Subcutaneous preadipocyte (primary cell): ENCODE results near the gene MAS1L. TPM values are rescaled to one million over a fixed set of nuclear protein-coding genes. Genes with fewer than 3 reads are reported as not detected.

Source experiments
- total RNA-seq: library from RNA; depleted of rRNA; stranded (reverse); fragments of >200 nt; gene quantifications from 2 replicates; pipeline ENCODE4 v1.2.3, GENCODE V29; 2012

The MAS1L gene
- total RNA-seq: not detected in 2 replicates

GRCh38 chr6:29487660-29488059 is at the start of gene MAS1L:
TSS of gene MAS1L (minus strand) at chr6:29487956. CDS start at chr6:29487902, 54 bp downstream.

GRCh38 chr6:29456971-29457370 is 30.8 kb downstream of the MAS1L start, which contains the start of the genes OR11A1 and OR2H1:
TSS of gene OR11A1 (minus strand) at chr6:29457071. CDS start at chr6:29427641, 29,430 bp downstream.
TSS of gene OR2H1 (plus strand) at chr6:29457155. CDS start at chr6:29461770, 4,615 bp downstream.

GRCh38 chr6:29439006-29439405 is 48.8 kb downstream of the MAS1L start, which contains the start of gene OR10C1:
TSS of gene OR10C1 (plus strand) at chr6:29439306. CDS start at chr6:29440016, 710 bp downstream.

Other genes starting within 250 kb of the MAS1L start
- under 0.01 TPM in 1 of 2 replicates, not detected in the other for gene OR14J1, start 186.3 kb downstream of the MAS1L start, total RNA-seq
- gene OR5V1, start 119.1 kb downstream of the MAS1L start, total RNA-seq: not detected in 2 replicates
- gene OR12D3, start 112.7 kb downstream of the MAS1L start, total RNA-seq: not detected in 2 replicates
- not detected in 2 replicates for gene OR12D2, start 92.3 kb downstream of the MAS1L start, total RNA-seq
- gene OR12D1, start 73.0 kb downstream of the MAS1L start, total RNA-seq: not detected in 2 replicates
- not detected in 2 replicates for gene OR10C1, start 48.6 kb downstream of the MAS1L start, total RNA-seq
- not detected in 2 replicates for gene OR11A1, start 30.9 kb downstream of the MAS1L start, total RNA-seq
- not detected in 2 replicates for gene OR2H1, start 30.8 kb downstream of the MAS1L start, total RNA-seq
- not detected in 2 replicates for gene UBD, start 71.8 kb upstream of the MAS1L start, total RNA-seq
- not detected in 2 replicates for gene OR2H2, start 97.2 kb upstream of the MAS1L start, total RNA-seq
- 11.4 and 13.1 TPM in 2 replicates for gene GABBR1, start 145.2 kb upstream of the MAS1L start, total RNA-seq
- gene MOG, start 169.1 kb upstream of the MAS1L start, total RNA-seq: not detected in 2 replicates
- gene ZFP57, start 193.2 kb upstream of the MAS1L start, total RNA-seq: 0.73 and 2.7 TPM in 2 replicates
- gene HLA-F, start 235.5 kb upstream of the MAS1L start, total RNA-seq: 4.8 and 8.4 TPM in 2 replicates